Pons (tissue), 1 donor: ENCODE measurements around the gene KLHL24.
"Not testable (repeated sequence)": the region's sequence is repeated elsewhere in the genome, so short reads cannot be mapped to it uniquely, and the experiment has no call there.

Experiments
- DNase-seq: peaks from one replicate; pipeline ENCODE4 v3.0.0-alpha.2; 2016; ENCODE audit warnings: low spot score

The KLHL24 gene

DNA sequence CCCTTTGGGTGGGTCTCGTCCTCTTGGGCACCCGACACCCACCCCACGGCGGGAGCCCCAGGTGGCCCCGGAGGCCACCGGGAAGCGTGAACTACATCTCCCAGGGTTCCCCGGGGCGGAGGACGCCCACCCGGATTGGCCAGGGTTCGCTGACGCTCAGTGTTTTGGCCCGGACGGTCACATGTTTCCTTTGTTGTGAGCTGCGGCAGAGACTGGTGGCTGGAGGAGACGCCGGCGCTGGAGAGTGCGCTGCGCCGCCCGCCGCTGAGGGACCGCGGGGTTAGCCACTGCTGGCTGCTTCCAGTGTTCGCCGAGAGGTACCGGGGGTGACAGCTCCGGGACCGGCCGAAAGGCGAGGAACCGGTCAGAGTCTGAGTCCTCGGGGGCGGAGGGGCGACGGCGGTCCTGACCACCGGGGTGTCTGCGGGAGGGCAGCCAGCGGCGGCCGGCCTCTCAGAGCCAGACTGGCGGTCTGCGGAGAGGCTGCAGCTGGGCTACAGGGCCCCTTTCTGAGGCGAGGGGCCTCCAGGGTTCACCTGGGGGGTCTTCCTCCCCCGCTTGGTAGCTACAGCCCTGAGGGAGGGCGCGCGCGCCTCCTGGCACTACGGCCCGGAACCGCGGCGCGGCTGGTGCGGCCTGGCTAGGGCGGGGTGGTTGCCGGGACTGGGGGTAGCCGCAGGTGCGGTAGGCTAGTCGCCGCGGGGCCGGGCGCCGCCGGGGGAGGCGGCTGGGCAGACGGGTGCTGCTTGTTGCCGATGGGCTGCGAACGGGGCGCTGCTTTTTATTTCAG is at the start of gene KLHL24:
TSS of gene KLHL24 (plus strand) at position 193 of the 790 bp plus-strand sequence. CDS start 14,734 bp downstream, outside the sequence.
- peak; percentile 97 for DNase-seq

DNA sequence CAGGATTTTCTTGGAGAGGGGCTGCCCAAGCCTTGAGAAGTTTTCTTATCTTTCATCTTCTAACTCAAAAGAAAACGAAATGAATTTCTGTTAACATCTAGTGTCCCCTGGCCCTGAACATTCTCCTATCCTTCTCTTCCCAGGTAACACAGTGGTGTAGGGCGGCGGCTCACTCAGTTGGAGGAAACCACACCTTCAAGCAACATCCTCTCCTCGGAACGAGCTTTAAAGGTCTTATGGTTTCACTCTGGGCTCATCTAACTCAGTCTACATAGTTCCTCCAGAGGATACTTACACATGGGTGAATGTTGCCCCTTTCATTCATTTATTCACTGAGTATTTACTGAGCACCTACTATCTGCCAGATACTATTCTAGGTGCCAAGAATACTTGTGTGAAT is 48.9 kb upstream of the KLHL24 start:
- no peak for DNase-seq

DNA sequence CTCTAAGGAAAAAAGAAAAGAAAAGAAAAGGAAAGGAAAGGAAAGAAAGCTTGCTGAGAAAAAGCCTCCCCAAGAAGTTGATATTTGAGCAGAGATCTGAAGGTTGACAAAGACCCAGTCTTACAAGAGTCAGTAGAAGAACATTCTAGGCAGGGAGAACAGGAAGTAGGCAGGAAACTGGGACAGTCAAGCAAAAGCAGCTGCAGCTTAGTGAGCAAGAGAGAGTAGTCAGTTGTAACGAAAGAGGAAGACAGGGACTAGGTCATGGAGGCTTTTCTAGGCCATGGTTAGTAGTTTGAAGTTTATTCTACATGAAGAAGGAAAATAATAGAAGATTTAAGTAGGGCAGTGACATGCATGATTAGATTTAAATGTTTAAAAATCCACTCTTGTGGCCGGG is 48.1 kb upstream of the KLHL24 start:
- DNase-seq = peak; percentile 74

- DNase-seq = no peak
Observed at GRCh38 chr3:183590442-183590841, 45.0 kb upstream of the KLHL24 start.

DNA sequence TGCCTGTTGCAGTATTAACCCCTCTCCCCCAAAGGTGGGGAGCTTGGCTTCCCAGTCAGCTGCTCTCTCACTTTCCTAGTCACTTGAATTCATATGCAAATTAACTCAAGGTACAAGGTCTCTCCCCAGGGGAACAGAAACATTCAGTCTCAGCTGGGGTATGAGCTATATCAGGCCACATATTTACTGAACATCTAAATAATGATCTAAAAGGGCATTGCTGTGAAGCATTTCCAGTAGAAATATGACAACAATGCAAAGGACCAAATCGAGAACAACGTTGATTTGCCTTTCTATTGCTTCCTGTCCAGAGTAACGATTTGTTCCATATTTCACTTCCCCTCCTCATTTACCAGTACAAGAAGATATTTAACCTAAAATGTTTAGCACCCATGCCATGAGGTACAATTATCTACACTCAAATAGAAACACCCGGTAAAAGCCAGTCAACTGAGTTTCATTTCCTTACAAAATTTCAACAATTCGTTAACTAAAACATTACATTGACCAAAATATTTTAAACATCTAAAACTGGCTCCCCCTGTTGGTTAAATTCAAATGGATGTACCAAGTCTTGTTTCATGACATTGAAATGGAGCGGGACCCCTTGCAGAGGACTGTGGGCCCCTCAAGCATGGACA is 43.4 kb upstream of the KLHL24 start:
- DNase-seq = no peak

- no peak for DNase-seq
Observed at GRCh38 chr3:183592821-183593220, 42.6 kb upstream of the KLHL24 start.

- DNase-seq = no peak
Observed at GRCh38 chr3:183594636-183595035, 40.8 kb upstream of the KLHL24 start.

DNA sequence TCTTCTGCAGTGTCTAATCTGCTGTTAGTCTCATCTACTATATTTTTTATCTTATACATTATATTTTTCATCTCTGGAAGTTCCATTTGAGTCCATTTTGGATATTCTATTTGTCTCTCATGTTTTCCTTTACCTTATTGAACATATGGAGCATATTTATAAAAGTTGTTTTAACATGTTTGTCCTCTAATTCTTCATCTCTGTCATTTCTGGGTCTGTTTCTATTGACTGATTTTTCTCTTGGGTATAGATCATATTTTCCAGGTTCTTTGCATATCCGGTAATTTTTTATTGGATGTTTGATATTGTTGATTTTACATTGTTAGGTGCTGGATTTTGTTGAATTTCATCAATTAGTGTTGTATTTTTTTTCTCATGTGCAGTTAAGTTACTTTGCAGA is 37.5 kb upstream of the KLHL24 start:
- no peak for DNase-seq

GRCh38 chr3:183611326-183611725 is 24.1 kb upstream of the KLHL24 start:
- DNase-seq = not testable (repeated sequence)

DNA sequence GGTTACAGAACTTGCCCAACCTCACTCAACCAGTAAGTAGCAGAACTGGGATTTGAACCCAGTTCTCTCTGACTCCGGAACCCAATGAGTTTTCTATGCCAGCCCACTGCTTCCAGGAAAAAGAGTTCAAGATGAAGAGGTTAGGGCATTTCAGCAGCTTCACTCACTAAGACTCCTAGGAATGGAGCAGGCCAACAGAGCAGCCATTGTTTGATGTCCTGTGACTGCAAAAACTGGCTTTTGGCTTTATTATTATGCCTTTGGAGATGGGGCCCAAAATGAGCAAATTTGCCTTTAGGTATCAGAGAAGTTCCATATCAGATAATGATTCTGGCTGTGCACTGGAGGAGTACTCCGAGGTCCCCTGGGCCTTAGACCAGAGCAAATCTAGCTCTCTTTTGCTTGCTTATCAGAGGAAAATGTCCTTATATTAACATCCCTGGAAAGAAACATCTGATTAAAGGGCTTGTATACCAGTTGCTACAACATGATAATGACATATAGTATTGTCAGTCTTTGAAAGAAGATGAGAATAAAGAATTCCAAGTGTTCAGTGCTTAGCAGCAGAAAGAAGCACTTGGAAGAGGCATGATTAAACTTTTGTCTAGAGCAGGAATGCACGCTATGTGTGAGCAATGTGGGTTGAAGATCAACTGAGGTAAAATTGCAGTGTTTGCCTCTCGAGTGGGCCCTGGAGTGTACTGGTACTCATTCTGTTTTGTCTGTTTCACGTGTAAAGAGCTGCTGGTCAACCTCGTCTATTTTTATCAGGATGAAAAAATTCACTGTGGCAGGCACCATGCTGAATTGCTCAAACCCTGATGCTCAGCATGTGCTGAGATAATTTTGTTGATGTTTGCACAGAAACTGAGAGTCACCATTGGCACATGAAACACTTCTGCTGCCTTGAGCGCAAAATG is 21.8 kb upstream of the KLHL24 start:
- peak; percentile 55 for DNase-seq

DNA sequence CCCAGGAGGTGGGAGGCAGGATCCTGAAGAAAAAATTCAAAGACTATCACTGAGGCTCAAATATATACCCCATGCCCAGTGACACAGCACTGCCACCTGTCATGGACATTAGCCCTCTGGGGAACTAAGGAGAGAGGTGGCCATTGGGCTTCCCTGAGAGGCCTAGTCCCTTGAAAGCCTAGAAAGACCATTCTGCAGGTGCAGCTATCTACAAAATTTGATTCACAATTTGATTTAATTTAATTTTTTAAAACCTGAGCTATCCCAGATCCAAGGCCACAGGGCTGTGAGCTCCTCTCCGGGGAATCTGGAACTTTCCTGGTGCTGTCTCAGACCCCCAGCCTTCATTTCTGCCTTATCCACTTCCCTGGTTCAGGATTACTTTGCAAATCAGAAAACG is 16.9 kb upstream of the KLHL24 start:
- DNase-seq = no peak

GRCh38 chr3:183619010-183619409 is 16.4 kb upstream of the KLHL24 start:
- DNase-seq = no peak

DNA sequence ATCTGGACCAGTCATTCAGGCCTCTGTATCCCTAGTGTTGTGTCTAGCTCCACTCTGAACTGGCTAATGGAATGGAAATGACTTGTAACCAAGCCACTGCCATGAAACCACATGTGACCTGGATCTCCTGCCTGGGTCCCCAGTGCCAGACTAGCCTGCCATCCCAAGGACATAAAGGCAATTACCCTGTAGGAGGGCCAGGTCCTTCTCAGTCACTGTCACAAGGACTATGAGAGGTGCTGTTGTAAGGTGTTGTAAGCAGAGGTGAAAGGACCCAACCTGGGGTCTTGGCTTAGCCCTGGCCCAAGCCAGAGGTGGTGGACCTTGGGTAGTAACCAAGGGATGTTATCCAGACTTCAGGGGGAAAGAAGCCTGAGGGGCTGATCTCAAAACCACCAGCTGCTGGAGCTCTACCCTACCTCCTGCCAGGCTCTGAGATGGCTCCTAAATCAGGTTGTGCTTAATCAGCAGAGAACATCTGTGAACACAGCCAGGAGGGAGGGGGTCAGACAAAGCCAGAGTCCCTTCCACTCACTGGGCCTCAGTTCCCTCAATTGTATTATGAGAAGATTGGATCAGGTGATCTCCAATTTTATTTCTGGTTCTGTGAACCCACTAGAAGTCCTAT is 15.7 kb upstream of the KLHL24 start:
- no peak for DNase-seq

GRCh38 chr3:183620252-183620628 is 15.2 kb upstream of the KLHL24 start:
- no peak for DNase-seq

- not testable (repeated sequence) for DNase-seq
Observed at GRCh38 chr3:183622473-183622872, 12.9 kb upstream of the KLHL24 start.

DNA sequence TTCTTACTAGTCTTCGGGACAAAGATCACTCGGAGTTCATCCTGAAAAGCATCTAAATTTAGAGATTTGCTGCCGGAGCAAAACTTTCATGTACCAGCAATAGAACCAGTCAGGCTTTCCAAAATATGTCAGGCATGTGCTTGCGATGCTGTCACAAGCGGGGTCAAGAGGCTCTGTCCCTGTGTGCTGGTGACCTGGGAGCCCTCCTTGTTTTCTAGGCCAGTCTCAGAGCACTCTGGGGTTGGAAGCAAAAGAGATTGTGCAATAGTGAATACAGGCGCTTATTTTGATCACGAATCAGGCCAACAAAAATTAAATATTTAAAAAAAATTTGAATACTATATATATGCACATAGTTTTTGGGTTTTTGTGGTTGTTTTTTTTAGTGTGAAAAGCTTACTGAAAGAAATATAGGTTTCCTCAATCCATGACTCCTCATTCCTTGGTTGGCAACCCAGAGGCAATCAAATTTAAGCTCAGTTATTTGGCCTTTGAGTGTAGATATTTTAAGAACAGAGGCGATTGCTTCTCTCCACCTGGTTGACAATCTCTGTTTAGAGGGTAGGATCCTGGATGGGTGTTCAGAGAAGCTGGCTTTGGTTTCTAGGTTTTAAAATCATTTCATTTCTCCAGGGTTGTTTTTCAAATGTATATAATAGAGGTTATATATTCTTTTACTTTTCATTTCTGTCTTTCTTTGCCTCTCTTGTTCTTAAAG is 8.4 kb upstream of the KLHL24 start:
- no peak for DNase-seq

DNA sequence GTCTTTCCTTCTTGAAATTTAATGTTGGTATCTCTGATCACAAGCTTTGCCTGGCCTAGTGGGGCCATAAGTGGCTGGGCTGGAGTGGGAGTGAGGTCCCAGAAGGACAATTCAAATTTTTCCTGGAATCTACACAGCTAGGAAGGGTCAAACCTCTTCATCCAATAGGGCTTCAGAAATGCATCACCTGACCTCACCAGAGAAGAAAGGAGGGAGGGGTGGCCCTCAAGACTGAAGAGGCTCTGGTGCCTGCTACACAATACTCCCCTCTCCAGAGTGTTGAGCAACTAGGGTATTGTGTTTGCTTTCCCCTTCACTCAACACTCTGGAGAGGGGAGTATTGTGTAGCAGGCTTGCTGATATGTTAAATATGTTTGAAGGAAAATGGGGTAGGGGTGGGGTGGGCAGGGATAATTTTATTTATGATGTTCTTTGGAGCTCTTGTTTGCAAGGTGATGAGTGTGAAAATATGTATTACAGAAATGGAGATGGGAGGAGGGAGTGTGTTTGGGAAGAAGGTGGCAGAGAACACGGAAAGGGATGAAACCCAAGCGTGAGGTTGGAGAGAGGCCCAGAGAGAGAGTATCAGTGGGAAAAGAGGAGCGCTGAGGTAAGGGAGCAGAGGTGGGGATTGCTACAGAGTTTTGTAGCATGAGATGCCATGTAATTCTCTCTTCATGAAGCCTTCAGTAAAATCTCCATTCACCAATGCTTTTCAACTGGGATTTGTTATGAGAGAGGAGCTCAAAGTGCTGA is 5.7 kb upstream of the KLHL24 start:
- DNase-seq = no peak

DNA sequence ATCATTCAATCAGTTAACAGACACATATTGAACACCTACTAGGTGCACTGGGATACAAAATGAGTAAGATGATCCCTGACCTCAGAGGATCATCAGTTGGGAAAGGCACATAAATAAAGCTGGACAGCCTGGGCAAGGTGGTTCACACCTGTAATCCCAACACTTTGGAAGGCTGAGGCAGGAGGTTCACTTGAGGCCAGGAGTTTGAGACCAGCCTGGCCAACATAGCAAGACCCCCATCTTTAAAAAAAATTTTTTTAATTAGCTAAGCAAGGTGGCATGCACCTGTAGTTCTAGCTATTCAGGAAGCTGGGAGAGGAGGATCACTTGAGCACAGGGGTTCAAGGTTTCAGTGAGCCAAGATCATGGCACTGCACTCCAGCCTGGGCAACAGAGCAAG is 3.7 kb upstream of the KLHL24 start:
- DNase-seq = no peak

GRCh38 chr3:183632725-183633124 is 2.7 kb upstream of the KLHL24 start:
- not testable (repeated sequence) for DNase-seq

- no peak for DNase-seq
Observed at GRCh38 chr3:183634707-183635106, 716 bp upstream of the KLHL24 start.

DNA sequence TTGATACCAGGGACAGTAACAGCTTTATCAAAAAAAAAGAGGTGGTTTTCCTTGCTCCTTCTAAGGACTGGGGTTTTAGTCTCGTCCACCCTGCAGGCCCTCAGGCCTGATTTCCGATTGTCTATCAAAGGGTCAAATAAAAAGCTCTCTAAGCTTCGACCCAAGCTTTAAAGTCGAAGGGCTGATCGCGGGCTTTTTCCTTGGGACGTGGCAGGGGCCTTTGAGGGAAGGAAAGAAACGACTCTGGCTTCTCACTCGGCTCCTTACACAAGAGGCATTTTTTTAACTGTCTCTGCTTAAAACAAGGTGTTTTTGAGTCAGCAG is 354 bp upstream of the KLHL24 start:
- no peak for DNase-seq
